ENCODE measurements around the gene PIH1D2. TPM values are rescaled to one million over a fixed set of nuclear protein-coding genes. Genes with fewer than 3 reads are reported as not detected.

Gene PIH1D2
- total and polyA plus RNA-seq, 2 of the 8 experiments (the other 6 are each of a cell fraction or from before 2014, with no cell fraction given) = 0.53 to 0.73 TPM

DNA sequence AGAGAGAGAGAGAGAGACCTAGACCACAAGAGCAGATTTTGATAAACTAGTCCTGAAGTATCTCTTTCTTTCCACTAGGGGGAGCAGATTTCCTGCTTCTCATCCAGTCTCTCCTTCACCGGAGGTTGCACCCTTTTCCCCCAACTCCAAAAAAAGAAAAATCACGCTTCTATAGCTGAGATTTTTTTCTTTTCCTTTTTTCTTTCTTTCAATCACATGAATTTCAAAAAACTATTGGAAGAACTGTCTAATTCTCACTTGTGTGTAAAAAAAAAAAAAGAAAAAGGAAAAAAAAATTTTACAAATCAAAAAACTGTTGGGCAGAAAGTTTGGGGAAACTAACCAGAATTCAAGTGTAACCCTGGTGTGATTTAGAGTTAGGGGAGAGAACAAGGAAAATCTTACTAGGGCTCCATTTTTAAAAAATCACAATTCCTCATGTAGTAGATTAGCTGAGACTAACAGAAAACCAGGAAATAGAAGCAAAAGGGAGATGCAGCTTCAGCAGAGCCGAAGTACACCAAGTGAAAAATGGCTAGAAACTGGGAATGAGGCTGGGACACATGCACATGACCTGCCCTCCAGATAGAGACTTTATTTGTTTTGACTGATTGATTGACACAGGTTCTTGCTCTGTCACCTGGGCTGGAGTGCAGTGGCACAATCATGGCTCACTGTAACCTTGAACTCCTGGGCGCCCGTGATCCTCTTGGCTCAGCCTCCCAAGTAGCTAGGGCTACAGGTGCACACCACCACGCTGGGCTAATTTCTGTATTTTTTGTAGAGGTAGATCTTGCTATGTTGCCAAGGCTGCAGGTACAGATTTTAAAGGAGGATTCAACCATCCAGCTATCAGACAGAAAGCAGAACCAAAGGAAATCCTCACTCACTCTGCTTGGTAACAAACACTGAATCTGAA, 40.0 kb upstream of the PIH1D2 start:
- Histone ChIP-seq H3K4me2 (ENCODE audit: insufficient read depth in 1 of 2, low read depth in 2 of 2, low read length in 2 of 2) (no peak overlapping the region), H3K9ac (replicated peaks in 1 of 4; ENCODE audit: extremely low read depth in 1 of 4, low read depth in 3 of 4, low read length in 3 of 4) (no peak overlapping the region), H4K91ac (replicated peaks; ENCODE audit: insufficient read length, low read length) (no peak overlapping the region), H2AFZ (ENCODE audit: low read length) (no peak overlapping the region), H3K27ac (ENCODE audit: low read depth, low read length) (no peak overlapping the region), H4K20me1 (replicated peaks in 1 of 2; ENCODE audit: control insufficient read depth in 1 of 2, insufficient read depth in 2 of 2, low read length in 2 of 2) (no peaks in the 10 kb centered on the region), H3K4ac (replicated peaks; ENCODE audit: insufficient read length, low read depth, low read length) (no peak overlapping the region), H3K56ac (replicated peaks; ENCODE audit: insufficient read length, low read depth, low read length) (no peak overlapping the region), H2BK20ac (ENCODE audit: low read length) (no peak overlapping the region), H3K14ac (ENCODE audit: insufficient read length) (no peak overlapping the region), H3K9me3 (ENCODE audit: insufficient read depth in 2 of 2, low read depth in 1 of 2, low read length in 1 of 2) (no peaks in the 10 kb centered on the region), H3K36me3 (ENCODE audit: control insufficient read depth in 2 of 4, insufficient read depth in 4 of 4, low read length in 3 of 4) (no peaks in the 10 kb centered on the region), H2AK5ac (ENCODE audit: low read depth, low read length) (no peak overlapping the region), H2BK12ac (ENCODE audit: low read depth, low read length) (no peak overlapping the region), H2BK5ac (ENCODE audit: low read depth, low read length) (no peak overlapping the region), H2BK15ac (ENCODE audit: low read length) (no peak overlapping the region), H3K18ac (ENCODE audit: extremely low read depth, low read length) (no peak overlapping the region), H3K23ac (ENCODE audit: insufficient read length) (no peak overlapping the region), H4K8ac (ENCODE audit: extremely low read depth, insufficient read depth, low read length) (no peak overlapping the region), H3K79me1 (ENCODE audit: low read depth, low read length) (no peaks in the 10 kb centered on the region), H2BK120ac (replicated peaks; ENCODE audit: low read depth, low read length) (no peak overlapping the region), H4K5ac (ENCODE audit: insufficient read length, low read depth, low read length) (no peak overlapping the region), H3K23me2 (ENCODE audit: low read depth, low read length) (no peaks in the 10 kb centered on the region), H3K27me3 (replicated peaks in 1 of 4; ENCODE audit: control insufficient read depth in 3 of 4, extremely low read depth in 1 of 4, insufficient read depth in 3 of 4, low read length in 3 of 4) (no peaks in the 10 kb centered on the region), H3K79me2 (ENCODE audit: control insufficient read depth in 1 of 2, insufficient read depth in 2 of 2, low read length in 2 of 2) (no peaks in the 10 kb centered on the region), H3K4me3 (ENCODE audit: extremely low read depth in 1 of 4, insufficient read depth in 2 of 4, low read depth in 3 of 4, low read length in 4 of 4) (no peak overlapping the region), H3K4me1 (replicated peaks in 1 of 4; ENCODE audit: control insufficient read depth in 3 of 4, insufficient read depth in 4 of 4, low read length in 3 of 4) (no peaks in the 10 kb centered on the region)
- ChIA-PET CTCF (ENCODE audit: partially characterized antibody) (interaction anchor here (0.6 to 9.3 kb wide), 39 partner anchors 8 to 1392 kb away, joined by 3 to 104 read pairs (median 4); partner anchors contain the start of genes BCO2 and IL18), POLR2A (ENCODE audit: partially characterized antibody) (interaction anchor here (1.1 kb wide), 1 partner anchor 9 kb away, joined by 3 read pairs; no protein-coding TSS in a partner anchor)
- DNase-seq (ENCODE audit: low read depth in 1 of 2, low spot score in 2 of 2) = no peak
- no peak for FAIRE-seq
- WGBS, 2 experiments (ENCODE audit: extremely low coverage in 1 of 2, insufficient coverage in 1 of 2, insufficient read length in 1 of 2, insufficient replicate concordance in 2 of 2, low coverage in 1 of 2, low lambda C conversion rate in 2 of 2, missing lambda C conversion rate in 1 of 2) = 78% methylated on average over 6 of the region's 6 CpGs; no CpG with 5 or more reads in 1 of the 2 experiments
- TF ChIP-seq RAD21 (IDR thresholded peaks at IDR 0.05 in 1 of 2, conservative IDR thresholded peaks at IDR 0.05 in 1 of 2; ENCODE audit: low read depth in 2 of 2, low read length in 2 of 2) (peak; percentile 64 to 65), CTBP2 (IDR thresholded peaks at IDR 0.05; ENCODE audit: borderline replicate concordance, insufficient read depth, insufficient read length, low read length) (no peak), TCF12 (IDR thresholded peaks at IDR 0.05; ENCODE audit: low read depth, low read length) (no peak), CHD1 (IDR thresholded peaks at IDR 0.05; ENCODE audit: low read depth, low read length) (no peak), HDAC2 (IDR thresholded peaks at IDR 0.05; ENCODE audit: borderline replicate concordance in 1 of 2, low read depth in 2 of 2, low read length in 2 of 2) (no peak), SRF (IDR thresholded peaks at IDR 0.05; ENCODE audit: low read depth, low read length) (no peak), CHD2 (IDR thresholded peaks at IDR 0.05; ENCODE audit: low read length) (no peak)
- TF ChIP-seq, protein P1, sequence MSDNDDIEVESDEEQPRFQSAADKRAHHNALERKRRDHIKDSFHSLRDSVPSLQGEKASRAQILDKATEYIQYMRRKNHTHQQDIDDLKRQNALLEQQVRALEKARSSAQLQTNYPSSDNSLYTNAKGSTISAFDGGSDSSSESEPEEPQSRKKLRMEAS (IDR thresholded peaks at IDR 0.05) = no peak

All from H1 (cell line).